Stimulated activated CD8-positive, alpha-beta memory T cell treated with anti-CD3 and anti-CD28 coated beads, Interleukin-4, amount 100 ng/mL, for 4 hours (primary cell): Measurements from ENCODE around the gene G6PD.
"Not testable (repeated sequence)": the region's sequence is repeated elsewhere in the genome, so short reads cannot be mapped to it uniquely, and the experiment has no call there.

Experiments
- DNase-seq, 2 donors: peaks; one replicate each; pipeline ENCODE4 v3.0.0-alpha.2; 2020; ENCODE audit warnings: low read depth in 2 of 2, low spot score in 1 of 2

The G6PD gene

GRCh38 chrX:154515090-154515965 is 31.3 kb downstream of the G6PD start:
- DNase-seq = no peak

GRCh38 chrX:154513716-154514115 is 32.9 kb downstream of the G6PD start:
- no peak for DNase-seq

GRCh38 chrX:154512879-154513553 is 33.6 kb downstream of the G6PD start:
- DNase-seq = no peak

- no peak for DNase-seq
Measured at GRCh38 chrX:154511761-154512160, 34.9 kb downstream of the G6PD start.

- no peak for DNase-seq
Measured at GRCh38 chrX:154509455-154509854, 37.2 kb downstream of the G6PD start.

GRCh38 chrX:154508384-154508745 is 38.3 kb downstream of the G6PD start:
- no peak for DNase-seq

GRCh38 chrX:154507673-154508383 is 38.8 kb downstream of the G6PD start:
- no peak for DNase-seq

GRCh38 chrX:154506483-154507332 is 39.9 kb downstream of the G6PD start:
- DNase-seq = no peak

- no peak for DNase-seq
Measured at GRCh38 chrX:154505734-154506133, 40.9 kb downstream of the G6PD start.

GRCh38 chrX:154502989-154503388 is 43.7 kb downstream of the G6PD start:
- DNase-seq = no peak

- no peak for DNase-seq
Measured at GRCh38 chrX:154502098-154502497, 44.5 kb downstream of the G6PD start.

GRCh38 chrX:154501423-154501822 is 45.2 kb downstream of the G6PD start:
- DNase-seq = not testable (repeated sequence)

- DNase-seq = not testable (repeated sequence)
Measured at GRCh38 chrX:154496591-154497137, 50.0 kb downstream of the G6PD start.

GRCh38 chrX:154495472-154495922 is 51.1 kb downstream of the G6PD start:
- no peak for DNase-seq

- DNase-seq = no peak
Measured at GRCh38 chrX:154494715-154495114, 51.9 kb downstream of the G6PD start.

GRCh38 chrX:154490414-154491083 is 56.1 kb downstream of the G6PD start, which contains the start of gene SLC10A3:
Gene SLC10A3, minus strand, starts transcription at chrX:154490629. Its CDS starts 1,689 bp downstream, at chrX:154488940.
- peak; percentile 60 to 78 for DNase-seq

GRCh38 chrX:154490021-154490413 is 56.6 kb downstream of the G6PD start:
- DNase-seq = no peak

GRCh38 chrX:154489182-154489581 is 57.5 kb downstream of the G6PD start:
- no peak for DNase-seq

- no peak for DNase-seq
Measured at GRCh38 chrX:154488336-154489075, 58.1 kb downstream of the G6PD start.
